Mesothelial cell of epicardium (in vitro differentiated cells): Measurements from ENCODE around the gene TARBP1. TPM values are rescaled to one million over a fixed set of nuclear protein-coding genes. Genes with fewer than 3 reads are reported as not detected.

Experiments used
- DNase-seq, 2 experiments: peaks; one replicate each; pipeline ENCODE4 v3.0.0; 2021; ENCODE audit warnings: low spot score in 2 of 2; ENCODE audit not compliant: unreplicated experiment in 2 of 2
- H3K27ac Mint-ChIP-seq: 2 replicates; pipeline ENCODE4 v1.8.0; 2021; ENCODE audit warnings: mixed read lengths
- H3K27me3 Mint-ChIP-seq: 2 replicates; pipeline ENCODE4 v1.8.0; 2021; ENCODE audit warnings: low read depth, mixed read lengths
- H3K36me3 Mint-ChIP-seq: 2 replicates; pipeline ENCODE4 v1.8.0; 2021; ENCODE audit warnings: mixed read lengths
- H3K4me1 Mint-ChIP-seq: 2 replicates; pipeline ENCODE4 v1.8.0; 2021; ENCODE audit warnings: mixed read lengths
- H3K4me3 Mint-ChIP-seq: 2 replicates; pipeline ENCODE4 v1.8.0; 2021; ENCODE audit warnings: mild to moderate bottlenecking, moderate library complexity, mixed read lengths
- H3K9me3 Mint-ChIP-seq: 2 replicates; pipeline ENCODE4 v1.8.0; 2021; ENCODE audit warnings: mixed read lengths
- CTCF ChIP-seq: fragments of 200-600 bp; sonication (generic); IDR thresholded peaks from one replicate; pipeline ENCODE4 v1.5.0; 2021; ENCODE audit warnings: antibody characterized with exemption; ENCODE audit not compliant: unreplicated experiment
- total RNA-seq: library from RNA; stranded (reverse); gene quantifications from 3 replicates; pipeline ENCODE4 v1.2.1, GENCODE V29; 2021

TARBP1 gene
- total RNA-seq, 1 donor from 2014 or later = 66.1 TPM

- Mint-ChIP-seq H3K4me3 (no peak overlapping the region), H3K9me3 (peaks cover 3% of the 10 kb centered on the region), H3K4me1 (no peaks in the 10 kb centered on the region), H3K27me3 (no peaks in the 10 kb centered on the region), H3K27ac (no peak overlapping the region), H3K36me3 (peaks cover 10% of the 10 kb centered on the region)
- no peak for DNase-seq
- TF ChIP-seq CTCF = no peak
These were observed 80.1 kb downstream of the TARBP1 start for GRCh38 chr1:234398849-234399381.

- Mint-ChIP-seq H3K27ac (no peak overlapping the region), H3K4me1 (no peaks in the 10 kb centered on the region), H3K27me3 (no peaks in the 10 kb centered on the region), H3K36me3 (peaks cover 7% of the 10 kb centered on the region), H3K9me3 (peaks cover 3% of the 10 kb centered on the region), H3K4me3 (no peak overlapping the region)
- no peak for TF ChIP-seq CTCF
- DNase-seq = no peak
These were observed 81.2 kb downstream of the TARBP1 start for GRCh38 chr1:234397732-234398131.

- peaks cover 9% of the 10 kb centered on the region for H3K36me3 Mint-ChIP-seq
- no peak for DNase-seq
- no peak overlapping the region for H3K4me3 Mint-ChIP-seq
- no peak overlapping the region for H3K27ac Mint-ChIP-seq
- H3K4me1 Mint-ChIP-seq = no peaks in the 10 kb centered on the region
- peaks cover 3% of the 10 kb centered on the region for H3K9me3 Mint-ChIP-seq
- no peaks in the 10 kb centered on the region for H3K27me3 Mint-ChIP-seq
- no peak for TF ChIP-seq CTCF
These were observed 82.1 kb downstream of the TARBP1 start for GRCh38 chr1:234396871-234397270.

- Mint-ChIP-seq H3K27ac (no peak overlapping the region), H3K27me3 (no peaks in the 10 kb centered on the region), H3K9me3 (peaks cover 3% of the 10 kb centered on the region), H3K4me3 (no peak overlapping the region), H3K36me3 (peaks cover 9% of the 10 kb centered on the region), H3K4me1 (no peaks in the 10 kb centered on the region)
- TF ChIP-seq CTCF = no peak
- DNase-seq = no peak
These were observed 82.9 kb downstream of the TARBP1 start for GRCh38 chr1:234396092-234396491.

GRCh38 chr1:234395297-234395696 is 83.7 kb downstream of the TARBP1 start:
- H3K9me3 Mint-ChIP-seq = peaks cover 3% of the 10 kb centered on the region
- DNase-seq = no peak
- H3K27ac Mint-ChIP-seq = no peak overlapping the region
- no peaks in the 10 kb centered on the region for H3K4me1 Mint-ChIP-seq
- TF ChIP-seq CTCF = no peak
- peaks cover 11% of the 10 kb centered on the region for H3K36me3 Mint-ChIP-seq
- no peaks in the 10 kb centered on the region for H3K27me3 Mint-ChIP-seq
- no peak overlapping the region for H3K4me3 Mint-ChIP-seq

GRCh38 chr1:234393190-234393589 is 85.8 kb downstream of the TARBP1 start:
- Mint-ChIP-seq H3K9me3 (peaks cover 5% of the 10 kb centered on the region), H3K27me3 (no peaks in the 10 kb centered on the region), H3K27ac (no peak overlapping the region), H3K36me3 (peaks cover 16% of the 10 kb centered on the region), H3K4me1 (no peaks in the 10 kb centered on the region), H3K4me3 (no peak overlapping the region)
- TF ChIP-seq CTCF = no peak
- no peak for DNase-seq
